Measurements from ENCODE around the gene ZNF107. TPM values are rescaled to one million over a fixed set of nuclear protein-coding genes. Genes with fewer than 3 reads are reported as not detected.
"Not testable (repeated sequence)": the region's sequence is repeated elsewhere in the genome, so short reads cannot be mapped to it uniquely, and the experiment has no call there.

ZNF107 gene
- polyA plus RNA-seq, 12 donors = 3.6 to 10.5 (median 5.8) TPM; not detected in 1

GRCh38 chr7:64729089-64729848, 63.3 kb downstream of the ZNF107 start:
- DNase-seq = no peak

GRCh38 chr7:64733550-64734240, 67.8 kb downstream of the ZNF107 start:
- DNase-seq = no peak

- no peak for DNase-seq
Measured at GRCh38 chr7:64736575-64736974, 70.6 kb downstream of the ZNF107 start.

GRCh38 chr7:64738403-64738802, 72.5 kb downstream of the ZNF107 start:
- DNase-seq = not testable (repeated sequence)

- DNase-seq = not testable (repeated sequence)
Measured at GRCh38 chr7:64738953-64739352, 73.0 kb downstream of the ZNF107 start.

GRCh38 chr7:64744680-64745079, 78.7 kb downstream of the ZNF107 start:
- DNase-seq = no peak

GRCh38 chr7:64747802-64748201, 81.9 kb downstream of the ZNF107 start:
- no peak for DNase-seq

GRCh38 chr7:64753032-64753431, 87.1 kb downstream of the ZNF107 start:
- no peak for DNase-seq

- DNase-seq = no peak
Measured at GRCh38 chr7:64755865-64756264, 89.9 kb downstream of the ZNF107 start.

GRCh38 chr7:64758151-64758550, 92.2 kb downstream of the ZNF107 start:
- DNase-seq = no peak

Other genes with a start within 250 kb of the ZNF107 start
- 10 to 100 TPM in 9 of 12 donors, 1 to 10 TPM in 2, not detected in 1; 4.6 to 15.2 (median 10.5) TPM for gene ZNF680, start 103.1 kb upstream of the ZNF107 start, polyA plus RNA-seq (ENCODE audit: insufficient read length in 12 of 12)
- gene ZNF138, start 128.3 kb downstream of the ZNF107 start, polyA plus RNA-seq (ENCODE audit: insufficient read length in 12 of 12) = 10 to 100 TPM in 9 of 12 donors, 1 to 10 TPM in 2, not detected in 1; 8.4 to 18.4 (median 14.9) TPM
- gene ZNF273, start 237.1 kb downstream of the ZNF107 start, polyA plus RNA-seq (ENCODE audit: insufficient read length in 12 of 12) = 1 to 10 TPM in 11 of 12 donors, not detected in 1; 4.1 to 9.6 (median 6.4) TPM

All from muscle of arm (tissue), 12 donors.